Osteoblast (primary cell): ENCODE data around the gene ASF1B. TPM values are rescaled to one million over a fixed set of nuclear protein-coding genes. Genes with fewer than 3 reads are reported as not detected.

Experiments used
- DNase-seq: peaks from one replicate; pipeline ENCODE4 v3.0.0; 2011; ENCODE audit warnings: low spot score, mixed read lengths; ENCODE audit not compliant: insufficient read length; ENCODE audit errors: missing footprints
- H2AFZ ChIP-seq: 2 replicates; pipeline ENCODE4 v1.6.0; 2011; ENCODE audit warnings: mild to moderate bottlenecking, low read length
- H3K27ac ChIP-seq: 2 replicates; pipeline ENCODE4 v1.5.1; 2011; ENCODE audit warnings: mild to moderate bottlenecking, low read depth, low read length, moderate library complexity
- H3K27me3 ChIP-seq: 2 replicates; pipeline ENCODE4 v1.6.0; 2012; ENCODE audit warnings: mild to moderate bottlenecking, control low read depth, inconsistent platforms, low read length, moderate library complexity; ENCODE audit not compliant: insufficient read depth
- H3K36me3 ChIP-seq: 2 replicates; pipeline ENCODE4 v1.5.1; 2011; ENCODE audit warnings: mild to moderate bottlenecking, low read length, control low read depth, moderate library complexity; ENCODE audit not compliant: insufficient read depth
- H3K4me1 ChIP-seq: 2 replicates; pipeline ENCODE4 v1.5.1; 2011; ENCODE audit warnings: mild to moderate bottlenecking, low read length, control low read depth, moderate library complexity; ENCODE audit not compliant: insufficient read depth
- H3K4me2 ChIP-seq: 2 replicates; pipeline ENCODE4 v1.6.0; 2011; ENCODE audit warnings: mild to moderate bottlenecking, low read length; ENCODE audit not compliant: insufficient read depth
- H3K4me3 ChIP-seq: fragments of 200-600 bp; sonication (generic); 3 replicates; pipeline ENCODE4 v1.5.1; 2012; ENCODE audit warnings: mild to moderate bottlenecking, low read length, inconsistent platforms; ENCODE audit not compliant: insufficient read depth
- H3K79me2 ChIP-seq: 2 replicates; pipeline ENCODE4 v1.6.0; 2012; ENCODE audit warnings: mild to moderate bottlenecking, low read length, control low read depth, inconsistent platforms; ENCODE audit not compliant: insufficient read depth
- H3K9me3 ChIP-seq: 2 replicates; pipeline ENCODE4 v1.5.1; 2011; ENCODE audit warnings: low read depth, low read length, control low read depth
- H4K20me1 ChIP-seq: 2 replicates; pipeline ENCODE4 v1.6.0; 2012; ENCODE audit warnings: mild to moderate bottlenecking, low read length, control low read depth; ENCODE audit not compliant: insufficient read depth
- CTCF ChIP-seq: IDR thresholded peaks from 2 replicates; pipeline ENCODE4 v1.5.1; 2011; ENCODE audit warnings: mild to moderate bottlenecking, low read depth, low read length, moderate library complexity; ENCODE audit errors: extremely low read depth
- total RNA-seq: library from RNA; depleted of rRNA; stranded (reverse); fragments of >200 nt; gene quantifications from 2 replicates; pipeline ENCODE4 v1.2.3, GENCODE V29; 2012

ASF1B gene
- total RNA-seq, 1 donor: 1.1 TPM

GRCh38 chr19:14080887-14081796, 55.2 kb downstream of the ASF1B start:
- Histone ChIP-seq H3K9me3 (no peaks in the 10 kb centered on the region), H2AFZ (peak overlapping the region; percentile 91), H3K36me3 (no peaks in the 10 kb centered on the region), H4K20me1 (no peaks in the 10 kb centered on the region), H3K4me3 (peak overlapping the region; percentile 81), H3K79me2 (peaks cover 11% of the 10 kb centered on the region), H3K4me2 (peak overlapping the region; percentile 90), H3K4me1 (peaks cover 17% of the 10 kb centered on the region), H3K27me3 (no peaks in the 10 kb centered on the region), H3K27ac (peak overlapping the region; percentile 77)
- DNase-seq: peak; percentile 100
- TF ChIP-seq CTCF: no peak

GRCh38 chr19:14078411-14078810, 58.0 kb downstream of the ASF1B start:
- H3K9me3 ChIP-seq: no peaks in the 10 kb centered on the region
- H3K4me1 ChIP-seq: peaks cover 29% of the 10 kb centered on the region
- H4K20me1 ChIP-seq: no peaks in the 10 kb centered on the region
- H3K36me3 ChIP-seq: no peaks in the 10 kb centered on the region
- DNase-seq: peak; percentile 85
- H3K27ac ChIP-seq: no peak overlapping the region
- no peak overlapping the region for H3K4me2 ChIP-seq
- no peaks in the 10 kb centered on the region for H3K27me3 ChIP-seq
- H3K79me2 ChIP-seq: peaks cover 11% of the 10 kb centered on the region
- TF ChIP-seq CTCF: no peak
- H3K4me3 ChIP-seq: no peak overlapping the region
- no peak overlapping the region for H2AFZ ChIP-seq

GRCh38 chr19:14073925-14074838, 62.2 kb downstream of the ASF1B start:
- Histone ChIP-seq H3K4me2 (peak overlapping the region; percentile 96), H3K36me3 (no peaks in the 10 kb centered on the region), H2AFZ (peak overlapping the region; percentile 73), H3K27me3 (no peaks in the 10 kb centered on the region), H3K4me3 (peak overlapping the region; percentile 86), H3K4me1 (peaks cover 15% of the 10 kb centered on the region), H3K9me3 (no peaks in the 10 kb centered on the region), H3K27ac (no peak overlapping the region), H4K20me1 (no peaks in the 10 kb centered on the region), H3K79me2 (no peaks in the 10 kb centered on the region)
- DNase-seq: peak; percentile 94
- TF ChIP-seq CTCF: no peak
